ENCODE data around the gene CDC42BPA.
"Not testable (repeated sequence)": the region's sequence is repeated elsewhere in the genome, so short reads cannot be mapped to it uniquely, and the experiment has no call there.

The CDC42BPA gene

DNA sequence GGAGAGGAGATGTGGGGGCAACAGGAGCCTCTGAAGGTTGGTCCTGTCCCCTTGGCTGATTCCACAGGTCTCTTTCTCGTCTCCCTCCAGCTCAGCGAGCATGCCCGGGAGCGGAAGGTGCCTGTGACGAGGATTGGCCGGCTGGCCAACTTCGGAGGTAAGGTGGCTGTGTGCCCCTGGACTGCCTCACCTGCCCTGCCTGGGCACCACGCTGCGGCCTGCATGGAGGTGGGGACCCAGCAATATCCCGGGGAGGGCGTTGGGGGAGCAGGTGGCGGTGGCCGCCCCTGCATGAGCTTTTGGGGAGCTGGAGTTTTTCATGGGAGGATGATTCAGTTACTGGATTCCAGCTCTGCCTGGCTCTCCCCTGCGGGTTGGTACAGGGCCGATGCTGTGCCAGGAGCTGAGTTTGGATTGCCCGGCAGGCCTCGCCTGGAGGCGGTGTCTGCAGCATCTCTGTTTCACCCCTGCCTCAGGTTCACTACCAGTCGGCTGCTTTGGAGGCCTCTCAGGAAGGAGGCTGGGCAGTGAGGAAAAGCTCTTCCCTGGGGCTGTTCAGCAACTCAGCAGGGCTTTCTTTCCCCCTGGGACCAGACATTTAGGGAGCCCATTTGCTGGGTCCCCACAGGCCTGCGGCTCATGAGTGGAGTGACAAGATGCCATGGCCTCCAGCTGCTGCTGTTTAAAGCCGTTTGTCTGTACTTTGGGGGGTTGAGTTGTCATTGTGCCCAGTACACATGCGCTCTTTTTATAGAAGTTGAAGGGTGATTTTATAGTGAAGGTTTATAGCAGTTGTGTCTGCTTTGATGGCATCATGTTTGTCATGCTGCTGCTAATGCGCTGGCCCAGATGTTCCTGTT lies 352.5 kb downstream of the CDC42BPA start:
- DNase-seq (ENCODE audit: low read depth in 4 of 4, low spot score in 1 of 4), result no peak

DNA sequence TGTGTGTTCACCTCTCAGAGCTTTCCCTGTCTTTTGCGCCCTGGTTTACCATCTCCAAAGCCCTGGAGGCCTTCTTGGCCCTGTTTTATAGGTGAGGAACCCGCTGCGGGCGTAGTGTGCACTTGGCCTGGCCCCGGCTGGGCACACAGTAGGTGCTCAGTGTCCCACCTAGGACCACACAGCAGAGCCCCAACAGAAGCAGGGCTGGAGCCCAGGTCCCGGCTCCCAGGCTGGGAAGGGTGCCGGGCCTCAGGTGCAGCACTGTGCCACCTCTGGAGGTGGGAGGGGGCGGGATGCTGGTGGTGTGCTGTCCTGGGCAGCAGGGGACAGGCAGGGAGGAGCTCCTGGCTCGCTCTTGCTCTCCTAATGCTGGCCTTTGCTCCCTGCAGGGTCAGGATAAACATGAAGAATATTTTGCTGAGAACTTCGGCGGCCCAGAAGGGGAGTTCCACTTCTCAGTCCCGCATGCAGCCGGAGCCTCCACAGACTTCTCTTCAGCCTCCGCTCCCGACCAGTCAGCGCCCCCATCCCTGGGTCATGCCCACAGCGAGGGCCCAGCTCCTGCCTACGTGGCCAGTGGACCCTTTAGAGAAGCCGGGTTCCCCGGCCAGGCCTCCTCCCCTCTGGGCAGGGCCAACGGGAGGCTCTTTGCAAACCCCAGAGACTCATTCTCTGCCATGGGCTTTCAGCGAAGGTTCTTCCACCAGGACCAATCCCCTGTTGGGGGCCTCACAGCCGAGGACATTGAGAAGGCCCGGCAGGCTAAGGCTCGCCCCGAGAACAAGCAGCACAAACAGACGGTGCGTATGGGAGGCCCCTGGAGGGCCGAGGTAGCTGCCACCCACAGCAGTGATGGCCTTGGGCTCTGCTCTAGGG lies 353.4 kb downstream of the CDC42BPA start:
- no peak for DNase-seq (ENCODE audit: low read depth in 4 of 4, low spot score in 1 of 4)

DNA sequence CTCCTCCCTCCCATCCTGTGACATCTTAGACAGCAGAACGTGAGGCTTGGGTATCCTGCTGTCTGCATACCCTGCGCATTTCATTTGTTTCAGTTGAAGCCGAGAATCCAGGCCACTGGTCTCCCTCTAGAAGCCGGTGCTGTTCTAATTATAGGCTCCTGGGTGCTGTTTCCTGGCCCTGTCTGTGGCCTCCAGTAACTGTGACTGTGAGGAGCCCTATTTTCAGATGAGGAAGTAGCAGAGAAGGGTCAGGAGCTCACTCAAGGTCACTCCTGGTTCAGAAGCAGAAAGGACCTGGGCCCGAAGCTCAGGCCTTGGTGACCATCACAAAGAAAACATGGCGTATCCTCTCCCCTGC lies 354.2 kb downstream of the CDC42BPA start:
- DNase-seq (ENCODE audit: low read depth in 4 of 4, low spot score in 1 of 4), result no peak

DNA sequence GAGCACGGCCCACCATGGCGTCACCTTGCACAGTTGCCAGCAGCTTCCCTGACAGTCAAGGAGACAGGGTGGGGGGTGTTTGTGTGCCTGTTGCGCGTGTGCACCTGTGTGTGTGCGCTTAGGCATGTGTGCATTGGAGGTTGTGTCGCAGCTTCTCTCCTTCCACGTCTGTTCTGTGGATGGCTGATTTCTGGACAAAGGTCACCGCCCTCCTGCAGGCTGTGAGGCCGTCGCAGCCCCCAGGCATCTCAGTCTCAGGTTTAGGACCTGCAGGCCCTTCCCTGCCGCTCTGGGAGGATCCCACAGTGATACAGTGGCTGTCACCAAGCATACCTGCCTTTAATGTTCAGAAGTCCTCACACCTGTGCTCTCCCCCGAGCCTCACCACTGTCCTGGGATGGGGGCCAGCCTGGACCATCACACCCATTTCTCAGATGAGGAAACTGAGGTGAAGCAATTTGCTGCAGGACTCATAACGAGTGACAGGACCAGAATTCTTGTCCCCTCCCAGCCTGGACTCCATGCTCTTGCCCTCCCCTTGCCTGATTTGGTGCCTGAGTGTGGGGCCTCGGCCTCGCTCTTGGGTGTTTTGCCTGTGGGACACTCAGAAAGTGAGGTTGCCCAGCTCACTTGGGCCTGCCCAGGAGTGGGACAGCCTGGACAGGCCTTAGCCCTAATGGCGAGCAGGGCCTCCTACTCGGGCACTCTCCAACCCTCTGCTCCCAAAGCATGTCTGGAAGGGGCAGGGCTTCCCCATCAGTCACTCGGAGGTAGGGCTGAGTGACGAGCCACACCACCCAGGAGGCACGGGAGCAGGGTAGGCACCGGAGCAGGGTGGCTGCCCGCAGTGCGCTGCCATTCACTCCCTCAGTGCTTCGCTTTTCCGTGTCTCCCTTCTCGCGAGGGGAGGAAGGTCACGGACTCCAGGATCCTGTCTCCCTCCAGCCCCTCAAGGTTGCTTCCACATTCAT lies 355.6 kb downstream of the CDC42BPA start:
- DNase-seq (ENCODE audit: low read depth in 4 of 4, low spot score in 1 of 4), result no peak

DNA sequence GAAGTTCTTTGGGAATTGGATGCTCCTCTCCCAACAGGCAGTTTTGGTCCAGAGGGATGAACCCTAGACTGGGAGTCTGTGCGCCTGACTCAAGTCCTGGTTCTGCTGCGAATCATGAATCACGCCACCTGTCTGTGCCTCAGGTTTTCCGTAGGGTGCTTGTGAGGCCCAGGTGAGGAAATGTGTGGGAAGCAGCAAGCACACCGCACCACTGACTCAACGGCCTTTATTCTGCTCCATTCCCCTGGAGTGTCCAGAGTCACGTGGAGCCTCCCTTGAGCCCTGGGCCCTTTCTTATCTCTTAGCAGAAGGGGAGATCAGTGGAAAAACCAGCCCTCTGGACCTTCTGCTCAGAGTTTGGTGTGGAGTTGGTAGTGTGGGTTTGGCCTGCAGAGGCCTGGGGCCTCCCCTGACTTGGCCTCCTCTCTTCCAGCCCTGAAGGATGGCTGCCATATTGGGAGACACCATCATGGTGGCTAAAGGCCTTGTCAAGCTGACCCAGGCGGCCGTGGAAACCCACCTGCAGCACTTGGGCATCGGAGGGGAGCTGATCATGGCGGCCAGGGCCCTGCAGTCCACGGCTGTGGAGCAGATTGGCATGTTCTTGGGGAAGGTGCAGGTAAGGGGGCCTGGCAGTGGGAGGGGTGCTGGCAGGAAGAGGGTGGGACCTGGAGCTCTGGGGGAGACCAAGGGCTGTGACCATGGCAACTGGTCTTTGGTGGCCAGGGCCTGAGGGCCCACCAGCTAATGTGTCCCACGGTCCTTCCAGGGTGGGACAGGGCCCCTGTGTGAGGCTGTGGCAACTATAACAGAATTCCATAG lies 357.1 kb downstream of the CDC42BPA start:
- DNase-seq (ENCODE audit: low read depth in 4 of 4, low spot score in 1 of 4), result no peak

DNA sequence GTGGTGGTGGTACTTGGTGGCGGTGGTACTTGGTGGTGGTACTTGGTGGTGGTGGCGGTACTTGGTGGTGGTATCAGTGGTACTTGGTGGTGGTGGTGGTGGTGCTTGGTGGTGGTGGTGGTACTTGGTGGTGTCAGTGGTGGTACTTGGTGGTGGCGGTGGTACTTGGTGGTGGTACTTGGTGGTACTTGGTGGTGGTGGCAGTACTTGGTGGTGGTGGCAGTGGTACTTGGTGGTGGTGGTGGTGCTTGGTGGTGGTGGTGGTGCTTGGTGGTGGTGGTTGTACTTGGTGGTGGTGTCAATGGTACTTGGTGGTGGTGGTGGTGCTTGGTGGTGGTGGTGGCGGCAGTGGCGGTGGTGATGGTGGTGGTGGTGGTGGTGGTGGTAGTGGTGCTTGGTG lies 358.0 kb downstream of the CDC42BPA start:
- no peak for DNase-seq (ENCODE audit: low read depth in 4 of 4, low spot score in 1 of 4)

DNA sequence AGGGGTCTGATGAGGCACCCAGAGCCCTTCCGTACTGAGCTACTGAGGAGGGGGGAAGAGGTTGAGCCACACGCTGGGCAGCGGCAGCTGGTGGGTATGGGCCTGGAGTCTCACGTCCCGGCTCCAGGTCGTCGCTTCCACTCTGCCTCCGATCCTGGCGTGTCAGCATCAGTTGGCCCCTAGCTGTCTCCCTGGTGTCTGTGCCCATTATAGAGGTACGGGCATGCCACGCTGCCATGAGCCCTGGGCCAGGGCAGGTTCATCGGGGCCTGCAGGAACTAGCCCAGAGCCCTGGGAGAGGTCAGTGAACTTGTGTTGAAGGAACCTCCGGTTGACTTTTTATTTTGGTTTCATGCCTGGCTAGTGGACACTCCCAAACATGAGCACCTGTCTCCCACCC lies 360.0 kb downstream of the CDC42BPA start:
- DNase-seq (ENCODE audit: low read depth in 4 of 4, low spot score in 1 of 4), result no peak

DNA sequence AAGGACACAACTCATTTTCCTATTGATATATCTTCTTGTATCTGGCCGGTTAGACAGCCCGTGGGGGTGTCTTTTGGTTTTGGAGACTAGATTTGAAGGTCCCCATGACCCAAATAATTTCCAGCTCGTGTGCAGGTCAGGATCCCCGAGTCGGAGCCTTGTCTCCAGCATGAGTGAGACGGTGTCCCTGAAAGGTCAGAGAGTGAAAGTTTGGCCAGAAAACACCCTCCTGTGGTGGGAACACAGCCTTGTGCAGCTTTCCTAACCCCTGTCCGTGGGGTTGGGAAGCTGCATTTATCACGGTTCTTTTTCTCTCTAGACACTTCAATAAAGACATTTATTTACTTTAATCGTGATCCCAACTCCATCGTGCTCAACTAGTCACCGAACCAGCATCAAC lies 360.6 kb downstream of the CDC42BPA start:
- no peak for DNase-seq (ENCODE audit: low read depth in 4 of 4, low spot score in 1 of 4)

DNA sequence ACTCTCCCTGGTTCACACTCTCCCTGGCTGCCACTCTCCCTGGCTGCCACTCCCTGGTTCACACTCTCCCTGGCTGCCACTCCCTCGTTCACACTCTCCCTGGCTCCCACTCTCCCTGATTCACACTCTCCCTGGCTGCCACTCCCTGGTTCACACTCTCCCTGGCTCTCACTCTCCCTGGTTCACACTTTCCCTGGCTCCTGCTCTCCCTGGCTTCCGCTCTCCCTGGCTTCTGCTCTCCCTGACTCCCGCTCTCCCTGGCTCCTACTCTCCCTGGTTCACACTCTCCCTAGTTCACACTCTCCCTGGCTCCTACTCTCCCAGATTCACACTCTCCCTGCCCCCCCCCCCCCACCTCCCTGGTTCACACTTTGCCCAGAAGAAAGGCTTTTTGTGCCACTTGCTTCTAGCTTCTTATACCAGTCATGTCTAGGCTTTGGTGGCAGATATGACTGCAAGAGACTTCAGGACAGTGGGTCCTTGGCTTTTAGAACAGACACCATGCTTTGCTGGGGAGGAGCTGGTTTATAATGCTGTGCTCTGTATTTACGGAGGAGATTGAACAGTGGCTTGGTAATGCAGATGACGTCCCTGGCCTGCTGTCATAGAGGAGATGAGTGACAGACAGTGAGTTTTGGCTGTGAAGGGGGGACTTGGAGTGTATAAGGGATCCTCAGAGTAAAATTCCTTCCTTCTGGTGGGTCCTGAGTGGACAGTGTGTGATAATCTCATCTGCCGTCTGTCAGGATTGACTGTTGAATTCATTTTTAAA lies 361.2 kb downstream of the CDC42BPA start:
- DNase-seq (ENCODE audit: low read depth in 4 of 4, low spot score in 1 of 4), result no peak

DNA sequence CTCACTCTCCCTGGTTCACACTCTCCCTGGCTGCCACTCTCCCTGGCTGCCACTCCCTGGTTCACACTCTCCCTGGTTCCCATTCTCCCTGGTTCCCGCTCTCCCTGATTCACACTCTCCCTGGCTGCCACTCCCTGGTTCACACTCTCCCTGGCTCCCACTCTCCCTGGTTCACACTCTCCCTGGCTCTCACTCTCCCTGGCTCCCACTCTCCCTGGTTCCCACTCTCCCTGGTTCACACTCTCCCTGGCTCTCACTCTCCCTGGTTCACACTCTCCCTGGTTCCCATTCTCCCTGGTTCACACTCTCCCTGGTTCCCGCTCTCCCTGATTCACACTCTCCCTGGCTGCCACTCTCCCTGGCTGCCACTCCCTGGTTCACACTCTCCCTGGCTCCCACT lies 362.4 kb downstream of the CDC42BPA start:
- not testable (repeated sequence) for DNase-seq (ENCODE audit: low read depth in 4 of 4, low spot score in 1 of 4)

DNA sequence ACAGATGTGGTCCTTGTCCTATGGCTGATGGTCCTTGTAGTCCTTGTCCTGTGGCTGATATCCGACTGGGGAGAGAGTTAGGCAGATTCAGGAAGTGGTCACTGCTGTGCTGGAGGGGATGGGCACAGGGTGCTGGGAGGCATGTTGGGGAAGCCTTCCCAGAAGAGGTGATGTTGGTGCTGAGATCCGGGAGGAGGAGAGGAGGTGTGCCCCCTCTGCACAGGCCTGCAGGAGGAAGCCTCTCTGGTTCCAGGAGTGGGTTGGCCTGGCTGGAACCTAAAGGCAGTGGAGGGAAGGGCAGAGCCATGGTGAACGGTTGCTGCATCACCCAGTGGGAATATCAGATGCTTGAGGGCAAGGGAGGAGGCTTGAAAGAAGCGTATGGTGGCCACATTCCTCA lies 363.5 kb downstream of the CDC42BPA start:
- no peak for DNase-seq (ENCODE audit: low read depth in 4 of 4, low spot score in 1 of 4)

DNA sequence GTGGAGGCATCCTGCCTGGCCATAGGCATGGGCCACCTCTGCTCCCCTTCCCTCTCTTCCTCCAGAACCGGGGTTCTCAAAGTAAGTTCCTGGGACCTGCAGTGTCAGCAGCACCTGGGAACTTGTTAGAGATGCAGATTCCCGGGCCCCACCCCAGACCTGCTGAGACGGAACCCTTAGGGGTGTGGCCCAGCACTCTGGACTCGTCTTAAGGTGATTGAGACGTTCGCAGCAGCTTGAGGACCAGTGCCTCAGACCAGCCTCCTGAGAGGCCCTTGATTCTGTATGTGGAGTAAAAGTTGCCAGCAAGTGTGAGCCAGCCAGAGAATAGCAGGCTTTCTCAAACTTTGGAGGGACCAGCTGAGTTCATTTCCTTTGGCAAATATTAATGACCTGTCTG lies 364.0 kb downstream of the CDC42BPA start:
- no peak for DNase-seq (ENCODE audit: low read depth in 4 of 4, low spot score in 1 of 4)

DNA sequence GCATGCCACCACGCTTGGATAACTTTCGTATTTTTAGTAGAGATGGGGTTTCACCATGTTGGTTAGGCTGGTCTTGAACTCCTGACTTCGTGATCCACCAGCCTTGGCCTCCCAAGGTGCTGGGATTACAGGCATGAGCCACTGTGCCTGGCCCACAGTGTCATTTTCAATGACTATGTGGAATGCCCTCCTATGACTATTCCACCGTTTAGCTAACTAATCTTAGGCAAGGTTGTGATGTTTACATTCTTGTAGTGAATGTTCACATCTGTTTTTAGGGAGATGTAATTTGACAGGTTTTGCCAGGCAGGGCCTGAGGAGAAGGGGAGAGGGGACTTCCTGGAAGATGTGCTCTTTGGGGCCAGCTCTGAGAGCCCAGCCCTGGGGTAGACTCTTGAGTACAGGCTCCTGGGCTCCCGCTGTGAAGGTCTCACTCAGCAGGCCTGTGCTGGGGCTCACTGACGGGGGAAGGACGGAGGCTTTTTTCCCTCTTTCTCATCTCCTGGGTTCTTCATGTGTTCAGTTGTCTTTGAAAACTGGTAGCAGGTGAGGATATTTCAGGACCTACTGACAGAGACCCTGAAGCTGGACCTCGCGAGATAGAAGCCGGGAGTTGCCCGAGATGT lies 365.0 kb downstream of the CDC42BPA start:
- DNase-seq (ENCODE audit: low read depth in 4 of 4, low spot score in 1 of 4), result no peak

DNA sequence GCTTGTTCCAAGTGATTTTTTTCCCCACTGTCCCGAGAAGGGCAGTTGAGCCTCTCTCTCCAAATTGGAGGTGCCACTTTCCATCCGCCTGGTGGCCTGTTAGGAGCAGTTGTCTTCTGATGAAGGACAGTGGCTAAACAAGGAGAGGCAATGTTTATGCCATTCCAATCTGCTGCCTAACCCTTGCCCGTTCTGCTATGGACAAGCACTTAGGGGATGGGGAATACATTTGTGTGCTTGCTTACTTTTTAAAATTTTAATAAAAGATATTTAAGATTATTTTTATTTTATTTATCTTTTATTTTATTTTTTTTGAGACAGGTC lies 366.2 kb downstream of the CDC42BPA start:
- no peak for DNase-seq (ENCODE audit: low read depth in 4 of 4, low spot score in 1 of 4)

DNA sequence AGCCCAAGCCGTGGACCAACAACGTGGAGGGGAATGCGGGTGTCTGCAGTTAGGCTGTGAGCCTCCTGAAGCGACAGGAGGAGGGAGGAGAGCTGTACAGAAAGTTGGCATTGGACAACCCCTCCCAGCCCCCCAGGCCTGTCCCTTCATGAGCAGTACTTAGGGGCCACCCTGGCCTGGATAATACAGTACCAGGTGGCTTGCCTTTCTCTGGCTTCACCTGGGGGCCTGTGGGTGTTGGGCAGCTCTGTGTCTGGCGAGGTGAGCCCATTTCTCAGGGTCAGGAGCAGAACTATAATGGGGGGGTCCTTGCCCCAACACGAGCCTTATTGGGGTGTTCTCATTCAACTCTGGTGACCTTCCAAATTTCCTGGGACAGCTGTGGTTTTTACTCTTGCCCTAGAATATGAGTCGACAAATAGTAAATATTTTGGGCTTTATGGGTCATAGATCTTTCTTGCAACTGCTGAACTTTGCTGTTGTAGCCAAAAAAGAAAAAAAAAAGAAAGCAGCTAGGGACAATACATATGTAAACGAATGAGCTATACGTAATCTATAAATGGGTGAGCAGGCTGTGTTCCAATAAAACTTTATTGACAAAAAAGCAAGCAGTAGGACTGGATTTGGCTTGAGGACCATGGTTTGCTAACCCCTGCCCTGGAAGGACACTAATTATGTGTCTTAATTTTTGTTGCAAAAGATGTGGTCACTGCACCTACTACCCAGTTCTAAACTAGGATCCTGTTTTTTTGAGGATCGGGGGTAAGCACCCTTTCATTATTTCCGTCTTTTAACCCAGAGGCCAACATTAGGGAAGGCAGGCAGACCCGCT lies 366.8 kb downstream of the CDC42BPA start:
- DNase-seq (ENCODE audit: low read depth in 4 of 4, low spot score in 1 of 4), result no peak

DNA sequence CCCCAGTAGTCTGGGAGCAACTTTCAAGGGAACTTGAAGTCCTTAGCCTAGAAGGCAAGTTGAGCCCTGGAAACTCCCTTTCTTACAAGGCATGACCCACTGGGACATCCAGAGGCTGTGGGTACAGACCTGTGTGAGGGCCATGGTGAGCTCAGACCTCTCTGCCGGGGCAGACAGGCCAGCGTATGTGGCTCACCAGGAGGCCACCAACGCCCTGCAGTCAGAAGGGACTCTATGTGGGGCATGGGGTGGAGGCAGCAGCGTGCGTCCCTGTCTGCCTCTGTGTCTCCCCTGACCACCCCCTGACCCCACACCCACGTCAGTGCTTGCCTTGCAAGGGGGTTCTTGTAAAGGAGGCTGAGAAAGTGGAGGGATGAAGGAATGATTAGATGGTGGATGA lies 367.4 kb downstream of the CDC42BPA start:
- no peak for DNase-seq (ENCODE audit: low read depth in 4 of 4, low spot score in 1 of 4)

DNA sequence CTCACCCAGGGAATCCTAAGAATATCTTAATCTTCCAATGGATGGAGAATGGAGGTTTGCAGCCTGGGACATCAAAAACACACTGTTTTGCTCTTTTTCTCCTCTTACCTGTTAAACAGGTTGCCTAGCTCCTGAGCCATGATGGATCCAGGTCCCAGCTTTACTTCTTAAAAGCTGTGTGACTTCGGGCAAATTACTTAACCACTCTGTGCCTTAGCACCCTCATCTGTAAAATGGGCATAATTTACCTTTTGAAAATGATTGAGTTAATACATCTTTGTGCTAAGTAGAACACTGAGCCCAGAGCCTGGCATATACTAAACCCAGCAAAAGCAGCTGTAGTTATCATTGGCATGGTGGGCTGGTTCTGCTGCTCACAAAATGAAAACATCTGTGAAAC lies 368.0 kb downstream of the CDC42BPA start:
- DNase-seq (ENCODE audit: low read depth in 4 of 4, low spot score in 1 of 4), result no peak

DNA sequence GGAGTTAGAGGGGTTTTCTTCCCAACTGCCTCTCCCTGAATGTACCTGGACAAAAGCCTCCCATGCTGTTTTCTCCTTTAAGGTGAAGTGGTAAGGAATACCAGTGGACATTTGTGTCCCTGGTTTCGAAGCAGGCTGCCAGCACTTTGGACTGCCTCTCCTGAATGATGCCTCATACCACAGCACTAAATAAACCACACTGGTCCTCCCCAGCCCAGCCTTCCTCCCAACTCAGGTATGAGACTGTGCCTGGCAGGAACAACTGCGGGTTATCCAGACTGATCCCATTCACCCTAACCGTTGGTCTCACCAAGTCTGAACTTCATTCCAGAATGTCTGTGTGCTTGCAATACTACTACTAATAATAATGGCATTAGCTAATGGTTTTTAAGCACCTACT lies 368.9 kb downstream of the CDC42BPA start:
- no peak for DNase-seq (ENCODE audit: low read depth in 4 of 4, low spot score in 1 of 4)
